ENCODE results near the gene CDC42BPA.

DNA sequence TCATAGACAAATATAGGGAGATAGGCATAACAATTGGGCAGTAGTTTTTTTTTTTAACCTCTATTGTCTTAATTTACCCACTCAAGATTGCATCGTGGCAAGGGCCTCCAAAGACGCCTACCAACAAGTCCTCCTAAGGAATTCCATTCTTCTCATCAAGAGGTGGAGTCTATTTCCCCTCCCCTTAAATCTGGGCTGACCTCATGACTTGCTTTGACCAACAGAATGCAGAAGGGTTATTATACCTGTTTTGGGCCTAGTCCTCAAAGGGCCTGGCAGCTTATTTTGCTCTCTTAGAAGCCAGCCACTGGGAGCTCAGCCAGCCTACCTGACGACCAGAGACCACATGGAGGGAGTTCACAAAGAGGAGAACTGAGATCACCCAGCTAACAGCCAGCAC lies 285.9 kb downstream of the CDC42BPA start:
- TF ChIP-seq CTCF (optimal IDR thresholded peaks at IDR 0.05 in 1 of 3, IDR thresholded peaks at IDR 0.05 in 1 of 3, conservative IDR thresholded peaks at IDR 0.05 in 1 of 3; ENCODE audit: extremely low read depth in 1 of 3, insufficient read depth in 2 of 3, low read length in 3 of 3) (no peak), EZH2 (IDR thresholded peaks at IDR 0.05; ENCODE audit: low read length) (no peak)
